Brain pericyte (primary cell): Measurements from ENCODE around the gene ZEB2.

ENCODE experiments used
- DNase-seq: peaks from one replicate; pipeline ENCODE4 v3.0.0-alpha.2; 2012; ENCODE audit warnings: low read depth, low spot score

The ZEB2 gene

GRCh38 chr2:144357623-144358373 lies 162.1 kb downstream of the ZEB2 start:
- DNase-seq = peak; percentile 42

DNA sequence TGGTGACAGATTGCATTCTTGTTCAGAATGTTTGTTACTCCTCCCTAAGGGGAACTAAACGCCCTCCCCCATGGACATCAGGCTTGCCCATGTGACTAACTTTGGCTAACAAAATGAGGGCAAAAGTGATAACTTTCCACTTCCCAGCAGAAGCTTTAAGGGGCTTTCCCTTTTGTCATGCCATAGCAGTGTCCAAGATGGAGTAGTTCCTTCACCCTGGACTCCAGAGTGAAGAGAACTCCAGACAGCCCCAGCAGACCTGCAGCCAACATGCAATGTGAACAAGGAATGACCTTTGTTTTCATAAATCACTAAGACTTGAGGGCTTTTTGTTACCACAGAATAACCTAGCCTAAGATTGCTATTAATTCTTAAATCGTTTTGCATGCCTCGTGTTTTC lies 163.5 kb downstream of the ZEB2 start:
- no peak for DNase-seq

DNA sequence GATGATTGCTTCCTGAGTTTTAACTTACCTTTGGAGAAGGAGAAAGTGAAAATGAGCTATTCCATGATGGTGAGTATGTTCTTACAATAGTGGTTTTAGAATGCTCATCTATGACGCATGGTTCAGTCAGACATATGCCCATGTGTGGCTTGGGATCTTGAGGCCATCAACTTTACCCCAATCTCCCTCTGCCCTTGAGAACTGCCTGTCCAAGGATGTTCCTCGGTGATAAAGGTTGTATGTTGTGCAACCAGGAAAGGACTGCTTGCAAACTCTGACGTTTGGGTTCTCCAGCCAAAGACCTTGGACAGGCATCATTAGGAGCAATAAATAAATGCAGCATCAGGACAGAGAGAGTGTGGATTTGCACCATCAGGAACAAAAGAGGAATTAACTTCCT lies 165.0 kb downstream of the ZEB2 start:
- DNase-seq = no peak

- DNase-seq = no peak
Measured at GRCh38 chr2:144351687-144352086, 168.2 kb downstream of the ZEB2 start.

DNA sequence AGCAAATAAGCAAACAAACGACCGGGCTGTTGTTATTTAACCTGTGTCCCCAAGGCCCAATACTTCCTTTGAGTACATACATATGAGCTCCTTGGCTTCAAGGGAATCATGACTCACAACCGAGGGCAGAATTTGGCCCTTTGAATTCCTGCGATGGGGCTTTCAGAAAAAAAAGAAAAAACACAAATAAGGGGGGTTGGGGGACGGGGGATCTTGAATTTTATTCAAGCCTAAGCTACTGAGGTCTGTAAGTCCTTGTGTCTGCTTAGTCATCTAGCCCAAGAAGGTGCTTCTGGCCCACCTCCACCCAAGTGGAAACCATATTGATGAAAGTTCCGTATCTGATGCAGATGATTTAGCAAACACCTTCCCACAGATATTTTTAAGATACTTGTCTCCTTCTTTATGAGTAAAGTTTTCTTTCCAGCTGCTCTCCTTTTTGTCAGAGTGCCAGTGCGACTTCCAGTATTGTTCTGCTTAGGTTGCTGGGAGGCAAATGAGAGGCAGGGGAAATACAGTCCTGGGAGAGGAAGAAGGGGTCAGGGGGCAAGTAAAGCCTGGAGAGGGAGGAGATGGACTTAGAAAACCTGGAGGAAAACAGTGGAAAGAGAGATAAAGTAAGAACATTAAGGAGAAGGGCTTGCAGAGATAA lies 169.6 kb downstream of the ZEB2 start:
- no peak for DNase-seq

DNA sequence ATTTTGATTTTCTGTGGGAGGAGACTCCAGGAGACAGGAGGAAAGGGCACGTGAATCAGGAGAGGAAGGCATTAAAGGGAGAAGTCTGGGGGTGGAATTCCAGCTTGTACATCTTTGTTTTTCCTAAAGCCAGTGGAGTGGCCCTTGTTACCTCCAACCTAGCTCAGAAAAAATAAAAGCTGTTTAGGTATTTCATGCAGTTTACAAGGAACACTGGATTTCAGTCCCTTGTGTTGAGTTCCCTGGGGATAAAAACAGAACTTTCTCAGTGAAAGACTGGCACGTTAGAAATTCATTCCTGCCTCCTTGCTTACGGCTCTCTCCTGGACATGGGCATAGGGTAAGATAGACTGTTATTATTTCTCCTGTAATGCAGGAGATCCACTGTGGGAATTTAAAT lies 170.2 kb downstream of the ZEB2 start:
- no peak for DNase-seq

DNA sequence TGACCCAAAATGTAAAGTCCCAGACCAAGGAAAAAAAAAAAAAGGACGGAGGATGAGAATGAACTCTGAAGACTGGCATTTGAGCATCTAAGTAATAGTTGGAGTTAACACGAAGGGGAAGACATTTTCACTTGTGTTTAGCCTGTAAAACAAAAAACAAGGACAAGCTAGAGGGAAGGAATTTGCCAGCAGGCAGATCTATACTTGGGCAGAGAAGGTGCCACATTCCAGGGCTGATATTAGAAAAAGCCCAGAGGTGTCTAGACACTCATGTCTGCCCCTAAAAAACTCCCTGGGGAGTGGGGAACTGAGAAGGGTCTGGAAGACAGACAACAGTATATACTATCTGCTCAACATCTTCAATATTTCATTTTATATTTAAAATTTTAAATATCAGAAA lies 171.1 kb downstream of the ZEB2 start:
- DNase-seq = no peak

DNA sequence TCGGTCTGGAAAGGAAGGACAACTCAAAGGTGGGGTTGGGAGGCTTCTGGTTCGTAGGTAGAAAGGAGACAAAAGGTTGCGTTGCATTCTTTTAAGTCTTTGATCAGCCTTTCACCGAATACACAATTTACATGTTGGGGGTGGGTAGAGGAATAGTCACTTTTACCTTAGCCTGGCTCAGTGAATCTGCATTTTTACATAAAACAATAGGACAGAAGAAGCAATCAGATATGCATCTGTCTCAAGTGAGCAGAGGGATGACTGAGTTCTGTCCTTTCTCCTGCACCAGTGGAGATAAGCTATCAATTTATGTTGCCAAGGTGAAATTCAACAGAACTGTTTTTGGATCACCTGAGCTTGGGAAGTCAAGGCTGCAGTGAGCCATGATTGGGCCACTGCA lies 173.7 kb downstream of the ZEB2 start:
- no peak for DNase-seq

GRCh38 chr2:144343145-144343544 lies 176.8 kb downstream of the ZEB2 start:
- DNase-seq = no peak

DNA sequence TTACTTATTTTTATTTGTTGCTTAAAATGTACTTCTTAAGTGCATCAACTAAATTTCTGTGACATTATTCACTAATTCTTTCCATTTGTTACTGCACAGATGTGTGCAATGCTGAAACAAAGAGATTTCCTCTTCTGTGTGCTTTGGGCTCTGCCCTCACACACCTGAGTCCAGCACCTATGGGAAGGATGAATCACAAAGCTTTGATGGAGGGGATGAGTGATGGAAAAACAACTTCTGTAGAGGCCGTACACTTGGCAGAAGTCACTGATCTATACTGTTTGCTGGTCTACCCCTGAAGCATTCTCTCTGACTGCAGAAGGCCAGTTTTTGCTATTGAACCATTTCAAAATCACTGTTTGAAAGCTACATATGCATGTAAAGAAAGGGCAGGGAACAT lies 178.4 kb downstream of the ZEB2 start:
- no peak for DNase-seq

GRCh38 chr2:144339048-144339447 lies 180.9 kb downstream of the ZEB2 start:
- DNase-seq = no peak

DNA sequence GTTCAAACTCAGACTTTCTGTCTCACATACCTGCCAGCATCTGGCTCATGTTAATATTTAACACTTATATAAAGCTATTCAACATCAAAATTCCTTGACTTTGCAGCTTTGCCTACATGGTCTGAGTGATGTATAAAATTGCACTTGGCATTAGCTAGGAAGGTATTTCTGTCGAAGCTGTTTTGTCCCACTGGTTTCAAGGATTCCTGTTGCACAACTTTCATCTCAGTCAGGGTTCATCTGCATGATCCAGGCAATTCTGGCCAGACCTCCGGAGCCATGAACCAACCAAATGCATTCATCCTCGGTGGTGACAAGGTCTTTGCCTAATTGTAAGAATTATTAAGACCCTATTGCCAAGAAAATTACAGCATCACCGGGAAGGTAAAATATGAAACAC lies 185.4 kb downstream of the ZEB2 start:
- no peak for DNase-seq
